C4-2B (cell line): Measurements from ENCODE around the gene RETN.

Experiments used
- H3K27ac ChIP-seq: fragments of 450-650 bp; 2 replicates; pipeline ENCODE4 v1.5.1; 2017
- CTCF ChIP-seq: fragments of 450-650 bp; conservative IDR thresholded peaks from 2 replicates; pipeline ENCODE4 v1.5.1; 2017; ENCODE audit warnings: mild to moderate bottlenecking
- ZFX ChIP-seq: fragments of 450-650 bp; IDR thresholded peaks from 2 replicates; pipeline ENCODE4 v1.6.1; 2017

RETN gene

GRCh38 chr19:7668842-7669241 lies at the start of gene RETN:
RETN (plus strand) TSS chr19:7669049; CDS start chr19:7669327, 278 bp downstream.
- no peak for TF ChIP-seq CTCF
- TF ChIP-seq ZFX = no peak
- no peak within 1 kb of the TSS for H3K27ac ChIP-seq

GRCh38 chr19:7619671-7620441 lies 49.0 kb upstream of the RETN start:
- H3K27ac ChIP-seq = peak overlapping the region; percentile 98
- TF ChIP-seq ZFX (no peak), CTCF (no peak)

- peak overlapping the region; percentile 98 for H3K27ac ChIP-seq
- no peak for TF ChIP-seq ZFX
- TF ChIP-seq CTCF = no peak
Measured at GRCh38 chr19:7620442-7621412, 48.1 kb upstream of the RETN start.

GRCh38 chr19:7622933-7623685 lies 45.7 kb upstream of the RETN start:
- TF ChIP-seq ZFX = no peak
- TF ChIP-seq CTCF = no peak
- H3K27ac ChIP-seq = peak overlapping the region; percentile 98; the same call in 1 of the 2 replicates

- TF ChIP-seq CTCF (no peak), ZFX (no peak)
- H3K27ac ChIP-seq = no peak overlapping the region
Measured at GRCh38 chr19:7623725-7624603, 44.9 kb upstream of the RETN start.

- H3K27ac ChIP-seq = no peak overlapping the region
- TF ChIP-seq ZFX (no peak), CTCF (no peak)
Measured at GRCh38 chr19:7624810-7625209, 44.0 kb upstream of the RETN start.
